Medulla oblongata (tissue), 1 donor: ENCODE results near the gene ELL.

Source experiments
- DNase-seq: peaks from one replicate; pipeline ENCODE4 v3.0.0-alpha.2; 2015; ENCODE audit errors: extremely low spot score

The ELL gene

GRCh38 chr19:18397242-18398202, 124.3 kb downstream of the ELL start, which contains the start of gene LRRC25:
LRRC25 (minus strand) TSS chr19:18397622; CDS start chr19:18396963, 659 bp downstream.
- peak; percentile 67 for DNase-seq

- DNase-seq = no peak
These were observed 125.2 kb downstream of the ELL start for GRCh38 chr19:18396471-18397241.

- DNase-seq = no peak
These were observed 128.0 kb downstream of the ELL start for GRCh38 chr19:18393836-18394235.

GRCh38 chr19:18392926-18393325, 128.9 kb downstream of the ELL start:
- no peak for DNase-seq
